Dermis microvascular lymphatic vessel endothelial cell (primary cell): Measurements from ENCODE around the gene RFC2. TPM values are rescaled to one million over a fixed set of nuclear protein-coding genes. Genes with fewer than 3 reads are reported as not detected.

ENCODE experiments used
- DNase-seq, 2 donors: peaks; one replicate each; pipeline versions ENCODE4 v3.0.0 to v3.0.0-alpha.2; 2010; ENCODE audit warnings: low read depth in 2 of 2
- total RNA-seq: library from RNA; depleted of rRNA; stranded (reverse); fragments of >200 nt; gene quantifications from 2 replicates; pipeline ENCODE4 v1.2.1, GENCODE V29; 2014

Gene RFC2
- total RNA-seq, 1 donor from 2014 or later, result 22.3 TPM

GRCh38 chr7:74193913-74194312 lies 60.3 kb downstream of the RFC2 start:
- DNase-seq, result no peak

GRCh38 chr7:74193054-74193453 lies 61.1 kb downstream of the RFC2 start:
- DNase-seq, result no peak

- DNase-seq, result no peak
Measured at GRCh38 chr7:74191231-74191630, 63.0 kb downstream of the RFC2 start.

- no peak for DNase-seq
Measured at GRCh38 chr7:74190259-74190658, 63.9 kb downstream of the RFC2 start.

- peak in 1 of 2 donors; percentile 21 for DNase-seq
Measured at GRCh38 chr7:74187915-74188675, 66.1 kb downstream of the RFC2 start.

GRCh38 chr7:74185636-74186035 lies 68.6 kb downstream of the RFC2 start:
- peak in 1 of 2 donors; percentile 59 for DNase-seq

- no peak for DNase-seq
Measured at GRCh38 chr7:74185016-74185415, 69.2 kb downstream of the RFC2 start.

- DNase-seq, result peak in 1 of 2 donors; percentile 57
Measured at GRCh38 chr7:74183653-74184450, 70.3 kb downstream of the RFC2 start.

GRCh38 chr7:74183142-74183541 lies 71.1 kb downstream of the RFC2 start:
- no peak for DNase-seq

- DNase-seq, result no peak
Measured at GRCh38 chr7:74182453-74183090, 71.6 kb downstream of the RFC2 start.

GRCh38 chr7:74181821-74182220 lies 72.4 kb downstream of the RFC2 start:
- no peak for DNase-seq

Other genes with a start within 250 kb of the RFC2 start
- gene ELN, start 226.2 kb downstream of the RFC2 start, total RNA-seq, result 6.2 and 31.0 TPM in 2 replicates
- 13.9 and 18.7 TPM in 2 replicates for gene LIMK1, start 170.6 kb downstream of the RFC2 start, total RNA-seq
- gene EIF4H, start 80.0 kb downstream of the RFC2 start, total RNA-seq, result 390 and 404 TPM in 2 replicates
- gene LAT2, start 44.4 kb downstream of the RFC2 start, total RNA-seq, result 0.77 and 0.89 TPM in 2 replicates
- 28.8 and 31.5 TPM in 2 replicates for gene CLIP2, start 35.0 kb upstream of the RFC2 start, total RNA-seq
- 4.1 and 6.8 TPM in 2 replicates for gene GTF2IRD1, start 199.5 kb upstream of the RFC2 start, total RNA-seq